NCI-H1417 treated with DMSO at 0.1 percent for 48 hours (cell line): ENCODE measurements around the gene MEP1B.
"Not testable (repeated sequence)": the region's sequence is repeated elsewhere in the genome, so short reads cannot be mapped to it uniquely, and the experiment has no call there.

Experiments used
- DNase-seq: peaks from one replicate; lab custom pipeline; 2025; lab: John Stamatoyannopoulos, UW

The MEP1B gene

GRCh38 chr18:32209685-32210445 is 20.0 kb downstream of the MEP1B start:
- DNase-seq, result no peak

- no peak for DNase-seq
These were observed 23.9 kb downstream of the MEP1B start for GRCh38 chr18:32213693-32214092.

- no peak for DNase-seq
These were observed 26.6 kb downstream of the MEP1B start for GRCh38 chr18:32216390-32216789.

GRCh38 chr18:32219431-32220018 is 29.7 kb downstream of the MEP1B start:
- DNase-seq, result no peak

DNA sequence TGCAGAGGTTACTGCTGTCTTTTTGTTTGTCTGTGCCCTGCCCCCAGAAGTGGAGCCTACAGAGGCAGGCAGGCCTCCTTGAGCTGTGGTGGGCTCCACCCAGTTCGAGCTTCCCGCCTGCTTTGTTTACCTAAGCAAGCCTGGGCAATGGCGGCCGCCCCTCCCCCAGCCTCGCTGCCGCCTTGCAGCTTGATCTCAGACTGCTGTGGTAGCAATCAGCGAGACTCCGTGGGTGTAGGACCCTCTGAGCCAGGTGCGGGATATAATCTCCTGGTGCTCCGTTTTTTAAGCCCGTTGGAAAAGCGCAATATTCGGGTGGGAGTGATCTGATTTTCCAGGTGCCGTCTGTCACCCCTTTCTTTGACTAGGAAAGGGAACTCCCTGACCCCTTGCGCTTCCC is 43.5 kb downstream of the MEP1B start:
- not testable (repeated sequence) for DNase-seq

GRCh38 chr18:32237049-32237448 is 47.2 kb downstream of the MEP1B start:
- no peak for DNase-seq

DNA sequence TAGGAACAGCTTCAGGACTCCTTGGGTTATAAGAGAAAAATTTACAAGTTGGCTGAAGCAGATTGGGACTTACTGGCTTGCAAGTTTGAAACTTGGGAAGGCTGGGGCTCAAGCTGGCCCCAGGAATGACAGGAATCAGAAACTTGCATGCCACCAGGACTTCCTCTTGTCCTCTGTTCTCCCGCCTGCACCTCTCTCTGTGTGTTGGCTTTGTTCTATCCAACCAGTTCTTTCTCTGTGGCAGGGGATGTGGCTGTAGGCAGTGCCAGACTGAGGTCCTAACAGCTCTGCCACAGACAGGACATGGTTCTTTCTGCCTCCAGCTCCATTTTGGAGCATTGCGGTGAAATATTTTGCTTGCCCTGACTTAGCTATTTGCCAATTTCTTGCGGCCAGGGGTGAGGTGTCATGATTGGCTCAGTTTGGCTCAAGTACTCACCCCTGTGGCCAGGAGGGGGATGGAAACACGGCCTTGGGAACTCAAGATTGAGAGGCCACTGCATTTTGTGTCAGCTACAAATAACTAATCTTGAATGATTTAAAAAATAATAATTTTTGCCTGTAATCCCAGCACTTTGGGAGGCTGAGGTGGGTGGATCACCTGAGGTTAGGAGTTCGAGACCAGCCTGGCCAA is 48.9 kb downstream of the MEP1B start:
- DNase-seq, result no peak

GRCh38 chr18:32242395-32242794 is 52.6 kb downstream of the MEP1B start:
- DNase-seq, result no peak

DNA sequence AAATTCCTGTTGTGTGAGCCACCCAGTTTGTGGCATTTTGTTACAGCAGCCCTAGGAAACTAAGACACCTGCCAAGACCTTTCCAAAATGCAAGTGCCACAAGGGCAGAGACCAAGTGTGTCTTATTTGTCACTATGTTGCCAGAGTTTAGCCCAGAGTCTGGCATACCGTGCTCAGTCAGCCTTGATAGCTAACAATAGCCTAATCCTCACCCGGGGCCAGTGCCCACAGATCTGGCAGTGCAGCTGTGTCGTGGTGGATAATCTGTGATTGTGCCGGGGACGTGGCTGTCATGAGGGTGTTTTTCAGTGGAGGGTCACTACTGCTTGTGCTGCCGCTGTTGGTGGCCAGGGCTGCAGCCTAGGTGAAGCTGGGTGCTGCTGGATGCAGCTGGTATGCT is 53.5 kb downstream of the MEP1B start:
- no peak for DNase-seq

- no peak for DNase-seq
These were observed 55.0 kb downstream of the MEP1B start for GRCh38 chr18:32244881-32245280.

DNA sequence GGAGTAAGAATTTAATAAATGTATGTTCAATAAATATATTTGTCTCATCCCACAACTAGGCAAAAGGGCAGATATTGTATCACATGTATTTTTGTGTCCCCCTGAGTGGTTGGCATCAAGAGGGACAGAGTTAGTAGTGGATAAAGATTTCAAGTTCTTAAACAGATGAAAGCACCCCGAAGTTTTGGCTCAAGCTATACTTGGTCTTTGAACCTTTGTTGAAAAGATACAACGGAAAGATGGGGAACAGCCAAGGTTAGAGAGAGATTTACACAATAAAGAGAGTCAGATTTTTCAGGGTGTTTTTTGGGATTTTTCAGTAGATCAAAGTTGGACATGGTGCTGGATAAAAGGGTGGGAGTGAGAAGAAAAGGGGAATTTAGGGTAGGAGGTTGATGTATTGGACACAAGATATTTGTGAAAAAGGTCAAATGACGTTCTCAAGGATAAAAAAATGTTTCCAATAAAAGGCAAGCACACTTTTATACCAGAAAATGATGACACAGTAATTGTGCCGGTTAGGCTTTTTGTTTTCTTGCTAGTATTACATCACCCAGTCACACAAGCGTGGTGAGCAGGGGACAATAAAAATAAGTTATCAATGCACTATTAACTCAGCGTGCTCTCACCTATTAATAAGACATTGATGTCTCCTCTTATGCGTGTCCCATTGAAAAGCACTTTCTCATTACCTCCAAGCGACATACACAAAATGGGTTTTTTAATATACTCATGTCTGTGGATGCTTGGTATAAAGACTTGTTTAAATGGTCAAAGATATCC is 59.5 kb downstream of the MEP1B start:
- no peak for DNase-seq

- no peak for DNase-seq
These were observed 61.6 kb downstream of the MEP1B start for GRCh38 chr18:32251466-32251865.

GRCh38 chr18:32252141-32252860 is 62.5 kb downstream of the MEP1B start:
- no peak for DNase-seq

DNA sequence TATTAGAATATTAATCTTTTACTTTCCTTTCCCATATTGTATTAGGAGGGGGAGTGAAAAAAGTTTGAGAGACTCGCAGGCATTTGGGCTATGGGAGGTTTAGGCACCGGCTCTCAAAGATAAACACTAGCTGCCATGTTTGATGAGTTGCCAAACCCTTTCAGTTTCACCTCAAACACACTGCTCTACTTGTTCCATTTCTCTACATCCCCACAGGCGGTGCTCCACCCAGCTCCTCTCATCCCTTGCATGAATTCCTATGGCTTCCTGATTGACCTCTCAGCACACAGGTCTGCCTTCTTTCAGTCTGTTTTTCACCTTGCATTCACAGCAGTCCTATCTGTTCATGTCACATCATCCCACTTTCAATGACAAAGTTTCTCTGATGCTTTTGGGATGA is 65.7 kb downstream of the MEP1B start:
- no peak for DNase-seq

GRCh38 chr18:32257084-32257785 is 67.4 kb downstream of the MEP1B start:
- no peak for DNase-seq

GRCh38 chr18:32258148-32258547 is 68.3 kb downstream of the MEP1B start:
- DNase-seq, result no peak

- DNase-seq, result no peak
These were observed 68.8 kb downstream of the MEP1B start for GRCh38 chr18:32258558-32259204.

- DNase-seq, result no peak
These were observed 69.7 kb downstream of the MEP1B start for GRCh38 chr18:32259553-32259952.

DNA sequence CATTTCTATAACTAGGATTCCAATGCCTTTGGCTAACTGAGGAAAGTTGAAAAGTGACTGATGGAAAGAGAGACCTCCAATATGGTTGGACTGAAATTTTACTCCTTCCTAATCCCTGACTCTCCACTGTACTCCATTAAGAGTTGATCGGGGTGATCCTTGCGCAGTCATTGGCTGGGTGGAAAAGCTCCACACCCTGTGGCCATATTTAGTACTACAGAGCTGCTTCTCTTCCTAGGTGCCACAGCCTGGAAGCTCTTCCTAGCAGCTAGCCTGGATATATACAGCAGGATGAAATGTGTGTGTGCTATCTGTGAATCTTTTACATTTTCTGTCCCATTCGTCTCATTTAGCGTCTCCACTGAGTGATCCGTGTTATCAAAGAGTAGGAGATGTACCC is 71.2 kb downstream of the MEP1B start:
- DNase-seq, result no peak

GRCh38 chr18:32262092-32262491 is 72.3 kb downstream of the MEP1B start:
- no peak for DNase-seq

GRCh38 chr18:32264401-32264800 is 74.6 kb downstream of the MEP1B start:
- DNase-seq, result no peak
